Psoas muscle (tissue), 8 donors: ENCODE data around the gene TLX1. TPM values are rescaled to one million over a fixed set of nuclear protein-coding genes. Genes with fewer than 3 reads are reported as not detected.

ENCODE experiments used
- ATAC-seq, 4 donors: fragments of 200-7000 bp; cut with Tn5 transposase; one replicate each; pipeline ENCODE4 v1.9.1; 2020; ENCODE audit warnings: moderate library complexity in 3 of 4, mild to moderate bottlenecking in 2 of 4
- DNase-seq, 2 donors: peaks; one replicate each; pipeline ENCODE4 v3.0.0-alpha.2; 2020
- H3K27ac ChIP-seq: fragments of 200-600 bp; one replicate; pipeline ENCODE4 v1.8.0; 2022
- H3K27me3 ChIP-seq, 3 donors: fragments of 200-600 bp in 1 of 3; one replicate each; pipeline versions ENCODE4 v1.6.1 to v1.8.0; 2013 to 2022; ENCODE audit warnings: low read length in 2 of 3, mild to moderate bottlenecking in 2 of 3, moderate library complexity in 1 of 3; ENCODE audit not compliant: insufficient read depth in 3 of 3
- H3K36me3 ChIP-seq, 2 donors: fragments of 200-600 bp in 1 of 2; one replicate each; pipeline versions ENCODE4 v1.6.1 to v1.8.0; 2013 to 2022; ENCODE audit warnings: low read depth in 1 of 2, mild to moderate bottlenecking in 1 of 2, moderate library complexity in 1 of 2; ENCODE audit not compliant: insufficient read depth in 1 of 2
- H3K4me1 ChIP-seq: fragments of 200-600 bp; one replicate; pipeline ENCODE4 v1.8.0; 2022
- H3K4me3 ChIP-seq: fragments of 200-600 bp; one replicate; pipeline ENCODE4 v1.8.0; 2022; ENCODE audit warnings: mild to moderate bottlenecking
- H3K9me3 ChIP-seq: fragments of 200-600 bp; one replicate; pipeline ENCODE4 v1.8.0; 2022
- whole genome bisulfite sequencing, 3 donors: extraction: QIAGEN DNeasy Blood & Tissue Kit; methylation state at CpG; one replicate each; pipeline versions ENCODE4 v1.1.6 to v1.1.7; 2013; 5-methylcytosine and 5-hydroxymethylcytosine counted together
- intact Hi-C, 2 donors: fragments of 100-400 bp; cut with DNase I; formaldehyde crosslinking; loops; one replicate each; pipeline versions ENCODE4 v1.11.0 to v1.14.2; 2022
- polyA plus RNA-seq, 3 donors: library from polyadenylated mRNA; stranded (reverse); fragments of 200-250 nt; gene quantifications; one replicate each; pipeline ENCODE4 v1.2.3, GENCODE V29; 2013
- total RNA-seq, 4 donors: library from RNA; stranded (reverse); fragmentation: NEBNext Ultra II Directional in 2 of 4; extraction: Animal tissue kit (Norgen Biotek cat#: 25700) in 2 of 4; gene quantifications; one replicate each; pipeline versions ENCODE4 v1.2.1 to v1.2.4, GENCODE V29; 2021 to 2023
- TF ChIP-seq, protein P1 (sequence below): fragments of 200-600 bp; IDR thresholded peaks from one replicate; pipeline ENCODE4 v1.8.0; 2022; ENCODE audit warnings: antibody characterized with exemption
- donor health status: healthy with polysubstance abuse.
- donor health status: DM: no; HTN: no; CAD: no; lungs with moderate emphysema.
- donor health status: Bipolar disorder and iron deficiency.
- donor health status: healthy.
- donor health status: DM: yes; HTN: yes; CAD: no.
- donor health status: DM: no; HTN: no; CAD: no.
- donor health status: DM: no; HTN: no; CAD: no.
- donor health status: DM: yes; HTN: yes; CAD: no.

The TLX1 gene
- total and polyA plus RNA-seq, 7 donors, result not detected

DNA sequence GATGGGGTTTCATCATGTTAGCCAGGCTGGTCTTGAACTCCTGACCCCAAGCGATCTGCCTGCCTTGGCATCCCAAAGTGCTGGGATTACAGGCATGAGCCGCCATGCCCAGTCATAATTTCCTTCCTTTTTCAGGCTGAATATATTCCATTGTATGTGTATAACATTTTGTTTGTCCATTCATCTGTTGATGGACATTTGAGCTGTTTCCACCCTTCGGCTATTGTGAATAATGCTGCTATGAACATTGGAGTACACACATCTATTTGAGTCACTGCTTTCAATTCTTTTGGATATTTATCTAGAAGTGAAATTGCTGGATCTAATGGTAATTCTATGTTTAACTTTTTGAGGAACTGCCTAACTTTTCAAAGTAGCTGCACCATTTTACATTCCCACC, 34.6 kb downstream of the TLX1 start:
- DNase-seq (no peak), ATAC-seq (no peak)
- TF ChIP-seq, protein P1, sequence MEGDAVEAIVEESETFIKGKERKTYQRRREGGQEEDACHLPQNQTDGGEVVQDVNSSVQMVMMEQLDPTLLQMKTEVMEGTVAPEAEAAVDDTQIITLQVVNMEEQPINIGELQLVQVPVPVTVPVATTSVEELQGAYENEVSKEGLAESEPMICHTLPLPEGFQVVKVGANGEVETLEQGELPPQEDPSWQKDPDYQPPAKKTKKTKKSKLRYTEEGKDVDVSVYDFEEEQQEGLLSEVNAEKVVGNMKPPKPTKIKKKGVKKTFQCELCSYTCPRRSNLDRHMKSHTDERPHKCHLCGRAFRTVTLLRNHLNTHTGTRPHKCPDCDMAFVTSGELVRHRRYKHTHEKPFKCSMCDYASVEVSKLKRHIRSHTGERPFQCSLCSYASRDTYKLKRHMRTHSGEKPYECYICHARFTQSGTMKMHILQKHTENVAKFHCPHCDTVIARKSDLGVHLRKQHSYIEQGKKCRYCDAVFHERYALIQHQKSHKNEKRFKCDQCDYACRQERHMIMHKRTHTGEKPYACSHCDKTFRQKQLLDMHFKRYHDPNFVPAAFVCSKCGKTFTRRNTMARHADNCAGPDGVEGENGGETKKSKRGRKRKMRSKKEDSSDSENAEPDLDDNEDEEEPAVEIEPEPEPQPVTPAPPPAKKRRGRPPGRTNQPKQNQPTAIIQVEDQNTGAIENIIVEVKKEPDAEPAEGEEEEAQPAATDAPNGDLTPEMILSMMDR, result no peak
- H3K27me3 ChIP-seq, result peaks cover 0 to 53% (median 3%) of the 10 kb centered on the region in 3 donors
- intact Hi-C loops, result no loop called here
- WGBS, 3 donors, result 52 to 62% (median 57%) methylated on average over 3 of the region's 3 CpGs
- H3K36me3 ChIP-seq, result no peaks in the 10 kb centered on the region
- H3K4me3 ChIP-seq, result no peak overlapping the region
- no peaks in the 10 kb centered on the region for H3K4me1 ChIP-seq
- H3K9me3 ChIP-seq, result no peaks in the 10 kb centered on the region
- H3K27ac ChIP-seq, result no peak overlapping the region

DNA sequence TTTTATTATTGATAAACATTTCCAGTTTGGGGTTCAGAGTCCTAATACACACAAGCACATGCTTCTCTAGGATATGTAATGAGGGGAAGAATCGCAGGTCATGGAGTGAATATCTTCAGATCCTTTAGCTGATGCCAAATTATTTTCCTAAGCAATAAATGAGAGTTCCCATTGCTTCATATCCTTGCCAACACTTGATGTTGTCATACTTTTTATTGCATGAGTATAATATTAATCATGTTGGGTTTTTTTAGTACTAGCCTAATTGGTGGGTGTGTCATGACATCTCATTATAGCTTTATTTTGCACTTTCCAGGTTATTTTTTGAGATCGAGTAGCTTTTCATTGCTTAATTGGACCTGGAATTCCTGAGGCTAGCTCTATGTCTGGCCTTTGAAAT, 35.3 kb downstream of the TLX1 start:
- WGBS, 3 donors, result 87 to 91% (median 88%) methylated on average over 2 of the region's 2 CpGs
- H3K9me3 ChIP-seq, result no peaks in the 10 kb centered on the region
- TF ChIP-seq, protein P1, result no peak
- peaks cover 0 to 59% (median 2%) of the 10 kb centered on the region in 3 donors for H3K27me3 ChIP-seq
- H3K4me3 ChIP-seq, result no peak overlapping the region
- intact Hi-C loops, result no loop called here
- H3K4me1 ChIP-seq, result no peaks in the 10 kb centered on the region
- ATAC-seq (no peak), DNase-seq (no peak)
- H3K27ac ChIP-seq, result no peak overlapping the region
- H3K36me3 ChIP-seq, result no peaks in the 10 kb centered on the region

DNA sequence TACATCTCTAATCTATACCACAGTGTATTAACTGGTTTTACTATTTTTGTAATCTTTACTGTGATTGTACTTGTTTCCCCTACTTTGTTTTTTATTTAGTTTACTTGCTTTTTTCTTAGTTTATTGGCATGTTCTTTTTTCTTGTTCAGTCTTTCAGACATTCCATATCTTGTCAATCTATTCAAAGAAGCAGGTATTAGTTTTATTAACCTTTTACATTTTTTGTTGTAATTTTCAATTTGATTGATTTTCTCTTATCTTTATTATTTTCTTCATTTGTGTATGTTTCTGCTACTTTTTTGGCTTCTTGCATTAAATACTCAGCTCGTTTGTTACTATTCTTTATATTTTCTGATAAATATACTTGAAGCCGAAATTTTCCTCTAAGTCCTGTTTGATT, 41.6 kb downstream of the TLX1 start:
- intact Hi-C loops, result no loop called here
- ATAC-seq (no peak), DNase-seq (no peak)
- H3K4me3 ChIP-seq, result no peak overlapping the region
- no peak overlapping the region for H3K27ac ChIP-seq
- WGBS, 3 donors, result 73 to 76% (median 76%) methylated on average over 2 of the region's 2 CpGs
- peaks cover 0 to 39% (median 7%) of the 10 kb centered on the region in 3 donors for H3K27me3 ChIP-seq
- H3K9me3 ChIP-seq, result no peaks in the 10 kb centered on the region
- no peaks in the 10 kb centered on the region for H3K4me1 ChIP-seq
- no peaks in the 10 kb centered on the region for H3K36me3 ChIP-seq
- TF ChIP-seq, protein P1, result no peak

DNA sequence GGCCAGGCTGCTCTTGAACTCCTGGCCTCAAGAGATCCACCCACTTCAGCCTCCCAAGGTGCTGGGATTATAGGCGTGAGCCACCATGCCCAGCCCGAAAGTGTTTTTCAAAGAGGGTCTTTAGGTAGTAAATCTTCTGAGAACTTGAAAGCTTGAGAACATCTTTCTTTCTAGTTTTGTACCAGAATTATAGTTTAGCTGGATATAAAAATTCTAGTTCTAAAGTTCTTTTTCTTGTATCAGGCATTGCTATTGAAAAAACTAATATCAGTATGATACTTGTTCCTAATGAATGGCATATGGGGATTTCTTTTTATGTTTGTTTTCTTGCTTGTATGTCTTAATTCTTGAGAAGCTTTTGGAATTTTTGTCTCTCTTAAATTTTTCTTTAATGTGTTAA, 43.2 kb downstream of the TLX1 start:
- intact Hi-C loops, result no loop called here
- no peaks in the 10 kb centered on the region for H3K36me3 ChIP-seq
- no peak overlapping the region for H3K27ac ChIP-seq
- ATAC-seq (no peak), DNase-seq (no peak)
- H3K4me1 ChIP-seq, result no peaks in the 10 kb centered on the region
- H3K27me3 ChIP-seq, result peaks cover 0 to 37% (median 7%) of the 10 kb centered on the region in 3 donors
- TF ChIP-seq, protein P1, result no peak
- no peak overlapping the region for H3K4me3 ChIP-seq
- WGBS, 3 donors, result 91 to 98% (median 94%) methylated on average over 2 of the region's 2 CpGs
- H3K9me3 ChIP-seq, result no peaks in the 10 kb centered on the region

DNA sequence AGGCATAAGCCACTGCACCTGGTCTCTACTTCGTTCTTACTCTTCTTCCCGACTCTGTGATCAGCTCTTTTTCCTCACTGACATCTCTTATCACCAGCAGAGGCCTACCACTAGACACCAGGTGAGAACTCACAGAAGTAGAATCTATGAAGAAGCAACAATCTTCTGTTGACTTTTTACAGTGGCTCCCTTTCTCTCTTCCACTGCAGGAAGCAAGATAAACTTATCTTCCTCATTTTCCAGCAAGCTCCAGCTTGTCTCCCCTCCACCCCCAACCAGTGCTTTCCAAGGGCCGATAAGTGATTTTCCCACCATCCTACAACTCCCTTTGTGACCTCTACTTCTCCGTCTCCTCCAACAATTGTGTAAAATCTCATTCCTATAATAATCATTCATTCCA, 45.5 kb downstream of the TLX1 start:
- ATAC-seq (no peak), DNase-seq (no peak)
- Histone ChIP-seq H3K4me3 (no peak overlapping the region), H3K27ac (no peak overlapping the region), H3K36me3 (no peaks in the 10 kb centered on the region), H3K9me3 (no peaks in the 10 kb centered on the region), H3K4me1 (no peaks in the 10 kb centered on the region), H3K27me3 (peaks cover 0 to 26% (median 7%) of the 10 kb centered on the region in 3 donors)
- WGBS, 3 donors, result 79 to 83% (median 79%) methylated on average over 4 of the region's 4 CpGs
- intact Hi-C loops, result no loop called here
- TF ChIP-seq, protein P1, result no peak
